Prostate gland (tissue), 2 donors: Measurements from ENCODE around the gene LRRC8A.

Experiments
- POLR2A ChIP-seq: fragments of 450-650 bp; IDR thresholded peaks from one replicate; pipeline ENCODE4 v1.6.1; 2016; ENCODE audit warnings: antibody characterized with exemption, mild to moderate bottlenecking
- TF ChIP-seq, protein P1 (sequence below), 4 experiments: fragments of 200-600 bp in 2 of 4; fragments of 450-650 bp in 2 of 4; sonication (generic) in 2 of 4; IDR thresholded peaks; 1 replicate in 3 of 4; 2 replicates in 1 of 4; pipeline ENCODE4 v1.5.1; 2016 to 2019; ENCODE audit warnings: antibody characterized with exemption in 4 of 4, mild to moderate bottlenecking in 2 of 4, moderate library complexity in 2 of 4

DNA sequence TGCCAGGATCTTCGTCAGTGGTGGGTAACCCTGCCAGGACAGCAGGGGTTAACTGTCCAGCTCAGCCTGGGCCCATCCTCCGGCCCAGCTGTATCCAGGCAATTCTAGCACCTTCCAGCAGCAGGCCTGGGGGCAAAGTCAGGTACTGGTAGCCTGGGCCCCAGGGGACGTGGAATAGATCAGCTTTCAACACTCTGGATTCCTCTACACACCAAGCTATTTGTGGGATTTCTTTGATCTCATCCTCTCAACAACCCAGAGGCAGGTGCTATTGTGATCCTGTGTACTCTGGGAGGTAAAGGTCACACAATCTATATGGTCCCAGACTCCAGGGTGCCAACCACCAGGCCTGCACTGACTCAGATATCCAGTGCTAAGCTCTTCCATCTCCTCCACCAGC is 43.6 kb upstream of the LRRC8A start:
- TF ChIP-seq, protein P1, sequence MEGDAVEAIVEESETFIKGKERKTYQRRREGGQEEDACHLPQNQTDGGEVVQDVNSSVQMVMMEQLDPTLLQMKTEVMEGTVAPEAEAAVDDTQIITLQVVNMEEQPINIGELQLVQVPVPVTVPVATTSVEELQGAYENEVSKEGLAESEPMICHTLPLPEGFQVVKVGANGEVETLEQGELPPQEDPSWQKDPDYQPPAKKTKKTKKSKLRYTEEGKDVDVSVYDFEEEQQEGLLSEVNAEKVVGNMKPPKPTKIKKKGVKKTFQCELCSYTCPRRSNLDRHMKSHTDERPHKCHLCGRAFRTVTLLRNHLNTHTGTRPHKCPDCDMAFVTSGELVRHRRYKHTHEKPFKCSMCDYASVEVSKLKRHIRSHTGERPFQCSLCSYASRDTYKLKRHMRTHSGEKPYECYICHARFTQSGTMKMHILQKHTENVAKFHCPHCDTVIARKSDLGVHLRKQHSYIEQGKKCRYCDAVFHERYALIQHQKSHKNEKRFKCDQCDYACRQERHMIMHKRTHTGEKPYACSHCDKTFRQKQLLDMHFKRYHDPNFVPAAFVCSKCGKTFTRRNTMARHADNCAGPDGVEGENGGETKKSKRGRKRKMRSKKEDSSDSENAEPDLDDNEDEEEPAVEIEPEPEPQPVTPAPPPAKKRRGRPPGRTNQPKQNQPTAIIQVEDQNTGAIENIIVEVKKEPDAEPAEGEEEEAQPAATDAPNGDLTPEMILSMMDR (IDR thresholded peaks at IDR 0.05) = no peak
- TF ChIP-seq POLR2A = no peak
